Stimulated activated CD8-positive, alpha-beta memory T cell treated with anti-CD3 and anti-CD28 coated beads, Interleukin-2, amount 100 ng/mL, for 1 hour (primary cell): ENCODE data around the gene PRKAG3.
A peak's percentile ranks its signal among the peaks of the same experiment; 100 is the strongest.
"Not testable (repeated sequence)": the region's sequence is repeated elsewhere in the genome, so short reads cannot be mapped to it uniquely, and the experiment has no call there.

Source experiments
- DNase-seq, 2 donors: peaks; one replicate each; pipeline ENCODE4 v3.0.0-alpha.2; 2020; ENCODE audit warnings: low read depth in 2 of 2

Gene PRKAG3

DNA sequence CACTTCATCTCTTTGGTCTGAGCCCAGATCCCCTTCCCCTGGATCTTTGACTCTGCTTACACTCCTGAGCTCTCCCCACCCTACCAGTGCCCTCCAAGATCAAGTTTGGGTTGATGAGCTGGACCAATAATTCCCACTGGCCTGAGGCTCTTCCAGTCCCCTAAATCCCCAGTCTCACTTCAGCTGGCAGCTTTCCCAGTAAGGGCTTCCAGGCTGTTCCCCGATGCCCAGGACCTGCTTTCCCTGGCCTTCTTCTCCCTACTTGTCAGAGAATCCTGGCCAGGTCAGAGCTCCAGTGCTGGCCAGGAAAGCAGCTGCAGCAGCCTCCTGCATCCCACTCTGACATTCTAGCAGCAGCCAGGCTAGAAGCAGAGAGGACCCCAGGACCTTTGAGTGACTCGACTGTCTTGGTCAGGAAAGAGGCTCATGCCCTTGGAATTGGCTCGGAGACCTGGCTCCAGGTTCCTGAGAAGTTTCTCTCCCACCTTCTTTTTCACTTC, 31.5 kb upstream of the PRKAG3 start:
- DNase-seq: no peak

DNA sequence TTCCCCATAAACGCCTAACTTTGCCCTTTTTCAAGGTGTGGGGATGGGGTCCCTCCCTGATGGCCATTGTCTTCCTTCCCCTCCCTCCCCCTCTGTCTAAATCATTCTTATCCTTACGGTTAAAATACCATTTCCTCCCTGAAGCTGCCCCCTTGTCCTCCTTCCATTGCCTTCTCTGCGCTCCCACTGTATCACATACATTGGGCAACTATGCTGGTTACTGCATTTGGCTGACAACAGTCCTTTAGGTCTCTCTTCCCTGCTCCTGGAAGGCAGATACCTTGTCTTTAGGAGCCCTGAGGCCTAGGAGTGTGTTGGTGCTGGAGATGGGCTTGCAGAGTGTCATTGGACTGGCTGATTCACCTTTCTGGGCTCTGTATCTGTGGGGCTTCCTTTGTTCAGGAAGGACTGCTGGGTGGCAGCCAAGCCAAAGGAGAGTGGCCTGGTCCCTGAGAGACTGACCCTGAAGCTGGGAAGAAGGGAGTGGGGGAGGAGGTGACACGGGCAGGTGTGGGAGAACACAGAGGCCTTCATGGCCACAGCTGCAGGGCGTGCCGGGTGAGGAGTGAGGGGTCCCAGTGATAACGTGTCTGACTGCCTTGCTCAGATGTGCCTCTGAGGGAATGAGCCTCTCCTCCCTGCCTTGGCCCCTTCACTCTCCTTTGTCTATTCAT, 30.2 kb upstream of the PRKAG3 start:
- DNase-seq: no peak

DNA sequence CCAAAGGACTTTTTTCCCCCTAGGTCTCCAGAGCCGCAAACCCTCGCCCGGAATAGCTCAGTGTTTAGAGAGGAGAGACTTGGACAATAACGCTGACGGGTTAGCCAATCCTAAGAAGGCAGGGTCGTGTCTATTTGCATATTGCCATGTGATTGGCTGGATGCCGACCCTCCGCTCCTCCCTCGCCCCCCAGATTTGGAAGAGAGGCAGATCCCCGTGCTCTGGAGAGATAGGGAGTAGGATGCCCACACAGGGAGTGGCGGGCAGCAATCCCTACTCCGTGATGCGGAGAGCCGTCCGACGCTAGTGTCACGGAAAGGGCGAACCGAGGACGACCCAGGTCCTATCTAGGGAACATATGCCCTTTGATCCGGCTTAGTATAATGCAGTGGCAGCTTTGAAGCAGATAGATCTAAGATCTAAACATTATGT, 29.4 kb upstream of the PRKAG3 start:
- DNase-seq: no peak

DNA sequence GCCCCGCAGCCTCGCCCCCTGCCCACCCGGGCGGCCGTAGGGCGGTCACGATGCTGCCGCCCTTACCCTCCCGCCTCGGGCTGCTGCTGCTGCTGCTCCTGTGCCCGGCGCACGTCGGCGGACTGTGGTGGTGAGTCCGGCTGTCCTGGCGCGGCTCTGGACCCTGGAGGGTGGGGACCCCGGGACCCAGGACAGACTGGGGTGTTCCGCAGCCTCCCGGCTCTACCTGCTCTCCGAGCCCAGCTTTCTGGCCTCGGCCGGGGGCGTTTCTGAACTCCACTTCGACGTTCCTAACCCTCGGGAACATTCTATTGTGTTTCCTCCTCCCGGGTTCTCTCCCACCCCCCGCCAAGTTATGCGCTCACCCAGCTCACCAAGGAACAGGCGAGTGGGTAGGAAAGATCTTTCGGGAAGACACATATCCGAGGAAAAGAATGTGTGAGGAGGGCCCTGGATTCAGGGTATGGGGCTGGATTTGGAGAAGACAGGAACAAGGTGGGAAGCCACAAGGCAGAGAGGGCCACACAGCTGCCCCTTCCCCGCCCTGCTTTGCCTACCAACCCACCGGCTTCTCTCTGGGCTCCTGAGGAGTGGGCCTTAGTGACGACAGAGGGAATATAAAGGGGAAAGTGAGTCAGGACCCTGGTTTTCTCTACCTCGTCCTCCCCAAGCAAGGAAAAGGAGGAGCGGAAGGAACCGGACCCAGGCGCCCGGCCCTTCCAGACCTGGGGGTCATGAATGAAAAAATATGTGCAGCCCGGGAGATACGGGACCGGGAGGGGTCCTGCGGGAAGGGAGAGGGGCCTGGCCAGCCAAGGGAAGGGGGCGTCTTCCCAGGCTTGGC, 28.6 kb upstream of the PRKAG3 start:
- no peak for DNase-seq

DNA sequence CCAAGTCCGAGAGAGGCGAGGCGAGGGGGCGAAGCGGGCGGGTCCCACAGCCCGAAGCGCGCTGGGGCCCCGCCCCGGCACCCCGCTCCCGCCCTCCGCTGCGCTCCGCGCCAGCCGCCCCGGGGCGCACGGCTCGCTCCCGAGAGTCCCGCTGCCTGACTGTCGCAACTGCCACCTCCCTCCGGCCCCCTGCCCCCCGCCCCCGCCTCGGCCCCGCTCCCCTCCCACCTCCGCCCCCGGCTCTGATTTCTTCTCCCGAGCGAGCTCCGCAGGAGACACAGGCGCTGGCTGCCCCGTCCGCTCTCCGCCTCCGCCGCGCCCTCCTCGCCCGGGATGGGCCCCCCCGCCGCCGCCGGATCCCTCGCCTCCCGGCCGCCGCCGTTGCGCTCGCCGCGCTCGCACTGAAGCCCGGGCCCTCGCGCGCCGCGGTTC, 28.0 kb upstream of the PRKAG3 start, which contains the start of gene WNT6:
WNT6 (plus strand) TSS at position 250 of the 432 bp plus-strand sequence. CDS start 233 bp downstream, outside the sequence.
- no peak for DNase-seq

DNA sequence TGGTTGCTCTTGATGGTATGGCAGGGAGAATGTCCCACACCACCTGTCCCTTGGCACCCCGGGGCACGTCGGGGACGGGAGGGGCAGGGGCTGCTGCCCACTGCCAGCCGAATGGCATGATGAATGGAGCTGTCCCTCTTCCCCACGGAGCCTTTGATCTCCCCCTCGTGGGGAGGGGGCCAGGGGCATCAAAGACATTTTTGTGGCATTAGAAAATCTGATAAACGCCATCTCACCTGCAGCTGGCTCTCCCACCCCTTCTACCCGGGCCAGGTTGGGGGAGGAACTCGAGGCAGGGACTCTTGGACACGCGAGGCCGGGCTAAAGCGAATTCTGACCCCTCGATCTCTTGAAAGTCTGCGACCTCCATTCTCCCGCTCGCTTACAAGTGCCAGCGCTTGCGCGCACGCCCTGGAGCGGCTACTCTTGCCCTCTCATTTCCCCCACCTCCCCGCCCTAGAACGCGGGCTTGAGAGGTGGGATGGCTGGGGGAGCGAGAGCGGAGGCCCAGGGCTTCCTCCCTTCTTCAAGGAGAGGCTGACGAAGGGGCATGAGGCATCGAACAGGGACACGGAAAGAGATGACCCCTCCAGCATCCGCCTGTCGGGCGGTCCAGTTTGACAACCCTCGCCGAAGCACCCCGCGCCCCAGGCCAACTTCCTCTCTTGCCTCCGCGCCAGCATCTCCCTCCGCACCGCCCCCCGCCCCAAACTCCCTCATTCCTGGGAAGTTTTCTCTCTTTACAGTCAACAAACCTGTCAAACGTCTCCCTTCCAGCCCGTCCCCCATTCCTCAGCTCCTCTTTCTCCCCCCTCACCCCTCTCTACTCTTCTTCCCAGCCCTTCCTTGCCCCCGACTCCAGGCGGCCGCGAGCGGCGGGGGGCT, 27.3 kb upstream of the PRKAG3 start:
- DNase-seq: no peak

DNA sequence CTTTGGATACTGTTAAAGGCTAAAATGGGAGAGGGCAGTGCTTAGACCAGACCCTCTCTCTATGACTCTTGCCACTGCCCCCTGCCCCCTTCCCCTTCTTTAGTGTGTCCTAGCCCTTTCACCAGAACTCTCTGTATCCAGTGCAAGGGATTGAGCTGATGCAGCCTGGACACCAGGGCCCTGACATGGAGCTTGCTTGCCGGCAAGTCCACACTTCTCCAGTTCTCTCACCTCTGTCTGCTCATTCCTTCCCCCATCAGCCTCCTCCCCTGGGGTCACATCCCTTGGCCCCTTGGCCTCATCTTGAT, 26.5 kb upstream of the PRKAG3 start:
- DNase-seq: no peak

DNA sequence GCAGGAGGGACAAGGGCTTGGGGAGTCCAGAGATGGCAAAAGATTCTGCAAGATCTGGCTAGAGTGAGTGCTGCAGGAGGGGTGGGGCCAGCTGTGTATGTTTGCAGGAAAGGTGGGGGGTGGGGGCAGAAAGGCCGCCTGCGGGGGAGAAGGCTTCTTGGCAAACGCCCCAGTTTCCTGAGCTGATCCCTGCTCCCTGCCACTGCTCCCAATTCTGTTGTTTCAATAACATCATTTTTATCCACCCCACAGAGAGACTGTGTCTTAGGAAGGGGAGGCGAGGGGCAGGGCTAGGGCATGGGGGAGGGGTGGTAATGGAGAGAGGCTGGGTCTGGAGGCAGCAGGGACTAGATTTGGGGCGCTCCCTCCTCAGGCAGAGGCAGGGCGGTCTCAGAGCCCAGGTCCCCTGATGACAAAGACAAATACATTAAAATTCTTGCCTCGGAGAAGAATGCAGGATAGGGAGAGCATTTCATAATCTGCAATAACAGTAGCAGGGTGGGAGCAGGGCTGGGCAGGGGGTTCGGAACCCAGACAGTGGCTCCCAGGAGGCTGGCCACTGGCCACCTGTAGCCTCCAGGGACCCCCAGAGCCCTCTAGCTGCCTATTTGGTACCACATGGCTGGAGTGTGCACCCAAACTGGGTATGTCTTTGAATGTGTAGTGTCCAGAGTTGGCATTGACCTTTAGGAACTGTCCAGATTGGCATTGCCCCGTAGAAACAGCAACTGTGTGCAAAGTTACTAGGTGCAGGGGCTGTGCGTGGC, 26.0 kb upstream of the PRKAG3 start:
- no peak for DNase-seq

DNA sequence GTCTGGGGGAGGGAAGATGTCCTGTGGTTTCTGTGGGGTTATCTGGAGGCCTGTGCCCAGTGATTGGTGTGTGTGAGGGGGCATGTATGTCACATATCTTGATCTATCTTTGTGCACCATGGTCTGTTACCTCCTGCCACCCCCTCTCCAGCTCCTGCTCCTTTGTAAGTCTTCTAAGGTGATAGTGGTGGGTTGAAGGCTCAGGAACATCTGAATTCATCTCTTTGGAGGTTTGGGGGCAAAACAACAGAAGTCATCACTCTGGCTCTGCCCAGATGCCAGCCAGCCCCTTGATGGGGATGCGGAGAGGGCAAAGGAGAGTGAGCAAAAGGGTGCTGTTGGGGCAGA, 25.3 kb upstream of the PRKAG3 start:
- no peak for DNase-seq

DNA sequence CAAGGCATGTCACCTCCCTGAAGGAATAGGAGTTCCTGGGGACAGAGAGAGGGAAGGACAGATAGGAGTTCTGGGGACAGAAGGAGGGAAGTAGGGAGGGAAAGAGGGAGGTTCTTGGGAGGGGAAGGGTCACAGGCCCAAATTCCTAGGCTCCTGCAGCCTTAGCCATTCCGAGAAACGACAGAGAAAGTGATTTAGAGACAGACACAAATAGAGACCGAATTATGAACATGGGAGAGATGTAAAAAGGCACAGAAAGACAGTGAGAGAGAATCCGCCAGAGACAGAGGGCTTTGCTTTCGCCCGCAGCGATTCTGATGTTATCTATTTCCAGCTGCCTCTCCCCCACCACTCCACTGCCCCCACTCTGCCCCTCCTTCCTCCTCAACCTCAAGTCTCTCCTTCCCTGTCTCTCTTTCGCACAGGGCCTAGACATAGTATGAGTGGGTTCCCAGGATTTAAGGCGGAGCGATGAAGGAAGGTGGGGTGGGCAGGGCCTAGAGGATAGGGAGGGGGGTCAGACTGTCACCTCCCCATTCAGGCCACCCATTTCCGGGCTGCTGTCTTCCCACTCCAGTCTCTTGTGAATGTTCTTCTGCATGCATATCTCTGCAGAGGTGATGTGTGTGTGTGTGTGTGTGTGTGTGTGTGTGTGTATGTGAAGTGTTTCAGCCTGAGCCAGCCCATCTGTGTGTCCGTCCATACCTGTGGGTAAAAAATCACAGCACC, 24.7 kb upstream of the PRKAG3 start:
- DNase-seq: no peak

DNA sequence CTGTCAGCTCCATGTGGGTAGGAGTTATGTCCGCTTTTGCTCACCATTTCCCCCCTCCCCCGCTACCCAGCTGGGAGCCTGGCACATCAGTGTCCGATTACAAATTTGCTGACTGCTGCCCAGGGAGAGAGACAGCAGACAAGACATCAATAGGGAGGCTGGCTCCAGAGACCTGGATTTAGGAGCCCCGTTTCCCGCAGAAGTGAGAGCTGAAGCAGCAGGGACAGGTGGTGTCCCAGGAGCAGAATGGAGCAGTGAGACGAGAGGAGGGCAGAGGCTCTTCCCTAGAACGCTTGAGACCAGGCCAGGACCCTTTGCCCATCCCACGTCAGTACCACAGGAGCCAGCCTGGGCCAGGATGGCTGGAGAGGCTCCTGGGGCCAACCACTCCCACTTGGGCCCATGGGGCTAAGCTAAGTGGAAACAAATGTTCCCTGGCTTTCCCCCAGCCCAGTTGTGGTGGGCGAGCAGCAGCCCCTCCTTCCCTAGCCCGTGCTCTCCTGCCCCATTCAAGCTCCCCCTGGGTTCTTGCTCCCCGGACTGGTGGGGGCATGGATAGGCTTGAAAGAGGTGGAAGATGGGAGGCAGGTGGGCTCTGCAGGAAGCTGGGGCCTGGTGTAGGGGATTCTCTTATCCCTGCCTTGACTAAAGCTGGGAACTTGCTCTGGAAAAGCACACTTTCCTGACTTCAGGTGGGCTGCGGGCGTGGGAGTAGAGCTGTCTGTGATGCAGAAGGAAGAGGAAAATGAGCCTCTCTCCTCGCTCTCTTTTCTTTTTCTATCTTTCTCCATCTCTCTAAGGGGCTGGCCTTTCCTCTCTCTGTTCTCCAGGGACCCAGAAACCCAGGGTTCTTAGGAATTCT, 23.9 kb upstream of the PRKAG3 start:
- no peak for DNase-seq

DNA sequence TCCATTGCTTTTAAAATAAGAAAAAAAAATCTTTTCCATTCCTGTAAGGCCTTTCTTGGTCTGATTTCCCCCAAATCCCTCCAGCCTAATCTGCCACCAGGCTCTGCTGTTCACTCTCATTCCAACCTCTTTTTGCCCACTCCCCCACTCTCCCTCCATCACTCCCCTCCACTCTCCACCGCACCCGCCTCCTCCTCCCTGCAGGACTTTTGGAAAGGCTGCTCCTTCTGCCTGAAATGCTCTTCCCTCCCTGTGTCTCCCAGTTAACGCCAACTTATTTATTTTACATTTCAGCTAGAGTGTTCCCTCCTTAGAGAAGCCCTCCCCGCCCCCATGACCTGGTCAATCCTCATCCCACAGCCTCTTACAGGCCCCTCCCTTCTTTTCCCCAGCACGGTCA, 23.3 kb upstream of the PRKAG3 start:
- no peak for DNase-seq

DNA sequence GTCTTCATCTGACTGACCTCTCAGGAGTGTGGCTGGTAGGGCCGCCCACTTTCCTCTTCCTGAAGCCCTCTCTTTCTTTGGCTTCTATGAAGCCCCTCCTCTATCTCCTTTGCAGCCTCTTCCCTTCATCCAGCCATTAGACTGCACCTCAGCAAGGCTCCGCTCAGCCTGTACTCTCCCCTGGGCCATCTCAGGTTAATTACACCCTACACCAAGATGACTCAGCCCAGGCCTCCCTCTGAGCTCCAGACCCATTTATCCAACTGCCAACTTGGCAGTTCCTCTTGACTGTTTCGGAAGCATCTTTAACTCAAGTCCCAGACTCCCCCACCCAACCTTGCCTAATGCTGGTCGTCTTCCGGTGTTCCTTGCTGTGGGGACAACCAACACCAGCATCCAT, 22.2 kb upstream of the PRKAG3 start:
- no peak for DNase-seq

DNA sequence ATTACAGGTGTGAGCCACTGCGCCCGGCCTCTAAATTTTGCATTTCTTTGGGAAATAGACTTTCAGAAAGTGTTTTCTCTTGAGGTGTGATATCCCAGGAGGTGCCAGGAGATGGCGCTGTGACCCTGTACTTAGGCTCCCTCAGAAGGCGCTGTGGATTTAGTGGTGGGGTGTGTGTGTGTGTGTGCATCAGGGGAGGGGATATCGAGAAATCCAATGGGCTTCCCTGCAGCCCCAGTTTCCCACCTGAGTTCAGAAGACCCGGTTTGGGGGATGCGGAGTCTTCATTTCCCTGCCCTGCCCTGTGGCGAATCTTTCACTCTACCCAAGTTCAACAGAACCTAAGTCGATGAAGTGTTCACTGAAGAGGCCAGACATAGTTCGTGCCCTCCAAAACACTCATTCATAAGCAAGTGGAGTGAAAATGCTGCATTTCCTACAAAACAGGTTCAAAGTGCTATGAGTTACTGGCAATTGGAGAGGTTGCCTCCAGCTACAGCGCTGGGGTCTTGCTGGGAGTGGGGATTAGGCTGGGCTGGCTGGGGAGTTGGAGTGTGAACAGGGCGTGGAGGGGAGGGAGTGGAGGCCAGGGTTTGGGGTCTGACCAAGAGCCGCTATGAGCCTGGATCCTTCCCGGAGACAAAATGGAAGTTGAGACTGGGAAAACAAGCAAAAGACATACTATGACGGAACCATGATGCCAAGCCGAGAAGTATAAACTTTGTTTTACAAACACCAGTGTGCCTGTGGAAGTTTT, 21.5 kb upstream of the PRKAG3 start:
- peak; percentile 35 to 43 for DNase-seq

DNA sequence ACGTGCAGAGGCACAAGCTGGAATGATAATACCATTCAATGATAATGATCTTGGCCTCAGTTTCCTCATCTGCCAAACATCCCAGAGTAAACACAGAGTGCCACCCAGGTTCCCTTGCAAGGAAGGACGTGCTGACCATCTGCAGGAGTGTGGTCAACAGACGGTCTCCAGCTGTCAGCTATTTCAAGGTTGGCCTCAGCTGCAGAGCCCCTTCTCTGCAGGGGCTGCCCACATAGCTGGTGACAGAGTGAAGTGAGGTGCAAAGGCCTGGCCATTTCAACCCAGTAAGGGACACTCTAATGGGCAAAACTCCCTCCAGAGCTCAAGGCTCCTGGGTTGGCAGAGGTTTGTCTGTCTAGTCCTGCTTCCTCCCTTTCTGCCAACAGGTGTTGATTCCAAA, 19.7 kb upstream of the PRKAG3 start:
- DNase-seq: no peak

DNA sequence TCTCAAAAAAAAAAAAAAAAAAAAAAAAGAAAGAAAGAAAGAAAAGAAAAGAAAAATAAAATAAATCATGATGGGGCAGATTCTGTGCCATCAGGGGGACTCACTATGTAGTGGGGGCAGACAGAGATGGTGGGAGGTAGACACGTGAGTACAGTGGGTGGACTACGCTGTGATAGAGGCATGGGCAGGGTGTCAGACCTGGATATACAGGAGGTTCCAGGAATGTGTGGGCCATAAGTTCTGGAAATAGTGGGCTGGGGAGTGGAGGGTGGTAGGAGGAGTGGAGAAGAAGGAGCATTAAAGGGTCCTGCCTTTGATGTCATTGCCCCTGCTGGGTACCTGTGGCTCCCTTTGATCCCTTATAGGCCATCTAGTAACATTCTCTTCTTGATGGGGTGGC, 19.2 kb upstream of the PRKAG3 start:
- DNase-seq: no peak

DNA sequence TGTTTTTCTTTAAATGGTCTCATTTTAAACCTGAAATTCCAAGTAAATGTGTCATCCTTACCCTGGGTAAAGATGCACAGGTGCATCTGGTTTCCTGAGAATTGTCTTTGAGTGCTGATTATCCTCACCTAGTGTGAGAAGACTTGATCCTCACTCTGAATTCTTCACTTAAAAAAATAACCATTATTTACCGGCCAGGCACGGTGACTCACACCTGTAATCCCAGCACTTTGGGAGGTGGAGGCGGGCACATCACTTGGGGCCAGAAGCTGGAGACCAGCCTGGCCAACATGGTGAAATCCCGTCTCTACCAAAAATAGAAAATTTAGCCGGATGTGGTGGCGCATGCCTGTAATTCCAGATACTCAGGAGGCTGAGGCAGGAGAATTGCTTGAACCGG, 18.1 kb upstream of the PRKAG3 start:
- no peak for DNase-seq

DNA sequence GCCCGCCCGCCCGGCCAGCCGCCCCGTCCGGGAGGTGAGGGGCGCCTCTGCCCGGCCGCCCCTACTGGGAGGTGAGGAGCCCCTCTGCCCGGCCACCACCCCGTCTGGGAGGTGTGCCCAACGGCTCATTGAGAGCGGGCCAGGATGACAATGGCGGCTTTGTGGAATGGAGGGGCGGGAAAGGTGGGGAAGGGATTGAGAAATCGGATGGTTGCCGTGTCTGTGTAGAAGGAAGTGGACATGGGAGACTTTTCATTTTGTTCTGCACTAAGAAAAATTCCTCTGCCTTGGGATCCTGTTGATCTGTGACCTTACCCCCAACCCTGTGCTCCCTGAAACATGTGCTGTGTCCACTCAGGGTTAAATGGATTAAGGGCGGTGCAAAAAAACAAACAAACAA, 15.4 kb upstream of the PRKAG3 start:
- DNase-seq: not testable (repeated sequence)

DNA sequence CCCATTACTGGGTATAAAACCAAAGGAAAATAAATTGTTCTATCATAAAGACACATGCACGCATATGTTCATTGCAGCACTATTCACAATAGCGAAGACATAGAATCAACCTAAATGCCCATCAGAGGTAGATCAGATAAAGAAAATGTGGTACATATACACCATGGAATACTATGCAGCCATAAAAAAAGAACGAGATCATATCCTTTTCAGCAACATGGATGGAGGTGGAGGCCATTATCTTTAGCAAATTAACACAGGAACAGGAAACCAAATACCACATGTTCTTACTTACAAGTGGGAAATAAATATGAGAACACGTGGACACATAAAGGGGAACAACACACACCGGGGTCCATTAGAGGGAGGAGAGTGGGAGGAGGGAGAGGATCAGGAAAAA, 12.7 kb upstream of the PRKAG3 start:
- DNase-seq: not testable (repeated sequence)
